ENCODE measurements around the gene SDSL.

SDSL gene

DNA sequence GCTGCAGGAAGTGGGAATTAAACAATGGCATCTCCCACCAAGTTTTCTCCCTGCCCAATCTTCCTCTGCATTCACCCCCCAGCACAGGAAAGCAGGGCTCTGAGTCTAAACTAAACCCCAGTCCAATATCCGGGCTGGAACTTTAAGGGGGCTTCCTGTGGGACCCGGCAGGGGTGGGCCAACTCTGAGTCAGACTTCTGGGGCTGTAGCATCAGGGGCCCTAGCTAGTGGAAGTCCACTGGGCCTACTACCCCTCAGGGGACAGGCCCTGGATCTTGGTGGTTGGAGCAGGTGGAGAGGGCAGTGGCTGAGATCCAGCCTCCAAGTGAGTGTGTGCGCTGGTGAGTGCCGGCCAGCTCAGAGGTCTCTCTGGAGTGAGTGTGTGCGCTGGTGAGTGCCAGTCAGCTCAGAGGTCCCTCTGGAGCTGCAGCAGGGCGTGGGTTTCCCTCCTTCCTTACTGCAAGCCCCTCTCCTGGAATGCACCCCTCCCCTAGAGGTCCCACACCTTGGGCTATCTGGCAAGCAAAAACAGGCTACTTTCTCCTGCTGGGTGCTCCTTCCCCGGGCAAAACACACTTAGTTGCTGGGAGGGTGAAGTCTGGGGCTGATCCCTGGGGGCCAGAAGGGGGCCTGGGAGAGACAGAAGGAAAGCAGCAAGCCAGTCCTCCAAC lies 55.1 kb downstream of the SDSL start:
- H3K36me3 ChIP-seq (ENCODE audit: control insufficient read depth in 2 of 2, insufficient read depth in 2 of 2, low read length in 2 of 2): no peaks in the 10 kb centered on the region
- no peak overlapping the region for H3K9ac ChIP-seq (ENCODE audit: low read length in 2 of 2)
- peaks cover 73 to 74% of the 10 kb centered on the region in 2 donors for H3K27me3 ChIP-seq (ENCODE audit: control insufficient read depth in 1 of 2, insufficient read depth in 2 of 2, low read length in 2 of 2)
- H3K9me3 ChIP-seq (ENCODE audit: control insufficient read depth in 2 of 2, low read length in 2 of 2): no peaks in the 10 kb centered on the region
- no peak overlapping the region for H3K4me3 ChIP-seq (ENCODE audit: low read length in 2 of 2)
- H3K27ac ChIP-seq (ENCODE audit: low read length): no peak overlapping the region
- no peaks in the 10 kb centered on the region for H3K4me1 ChIP-seq (ENCODE audit: control insufficient read depth, insufficient read depth, low read length)

DNA sequence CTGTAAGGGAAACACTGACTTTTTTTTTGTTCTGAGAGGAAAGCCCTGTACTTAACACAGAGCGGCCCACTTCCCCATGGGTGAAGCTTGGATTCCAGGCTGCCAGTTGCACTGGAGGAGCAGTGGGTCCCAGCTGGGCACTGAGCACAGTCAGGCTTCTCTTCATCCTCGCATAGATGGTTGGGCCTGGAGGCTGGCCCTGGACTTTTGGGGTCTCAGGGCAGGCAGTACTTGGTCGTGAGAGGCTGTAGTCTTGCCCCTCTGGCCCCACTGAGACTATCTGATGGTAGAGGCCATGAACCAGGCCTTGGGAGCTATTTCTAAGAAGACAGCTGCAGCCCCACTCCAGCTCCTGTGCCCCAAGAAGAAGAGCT lies 55.6 kb downstream of the SDSL start:
- no peak overlapping the region for H3K4me3 ChIP-seq (ENCODE audit: low read length in 2 of 2)
- H3K27me3 ChIP-seq (ENCODE audit: control insufficient read depth in 1 of 2, insufficient read depth in 2 of 2, low read length in 2 of 2): peaks cover 69% of the 10 kb centered on the region in 2 donors
- H3K9ac ChIP-seq (ENCODE audit: low read length in 2 of 2): no peak overlapping the region
- no peaks in the 10 kb centered on the region for H3K9me3 ChIP-seq (ENCODE audit: control insufficient read depth in 2 of 2, low read length in 2 of 2)
- H3K36me3 ChIP-seq (ENCODE audit: control insufficient read depth in 2 of 2, insufficient read depth in 2 of 2, low read length in 2 of 2): no peaks in the 10 kb centered on the region
- H3K27ac ChIP-seq (ENCODE audit: low read length): no peak overlapping the region
- no peaks in the 10 kb centered on the region for H3K4me1 ChIP-seq (ENCODE audit: control insufficient read depth, insufficient read depth, low read length)

DNA sequence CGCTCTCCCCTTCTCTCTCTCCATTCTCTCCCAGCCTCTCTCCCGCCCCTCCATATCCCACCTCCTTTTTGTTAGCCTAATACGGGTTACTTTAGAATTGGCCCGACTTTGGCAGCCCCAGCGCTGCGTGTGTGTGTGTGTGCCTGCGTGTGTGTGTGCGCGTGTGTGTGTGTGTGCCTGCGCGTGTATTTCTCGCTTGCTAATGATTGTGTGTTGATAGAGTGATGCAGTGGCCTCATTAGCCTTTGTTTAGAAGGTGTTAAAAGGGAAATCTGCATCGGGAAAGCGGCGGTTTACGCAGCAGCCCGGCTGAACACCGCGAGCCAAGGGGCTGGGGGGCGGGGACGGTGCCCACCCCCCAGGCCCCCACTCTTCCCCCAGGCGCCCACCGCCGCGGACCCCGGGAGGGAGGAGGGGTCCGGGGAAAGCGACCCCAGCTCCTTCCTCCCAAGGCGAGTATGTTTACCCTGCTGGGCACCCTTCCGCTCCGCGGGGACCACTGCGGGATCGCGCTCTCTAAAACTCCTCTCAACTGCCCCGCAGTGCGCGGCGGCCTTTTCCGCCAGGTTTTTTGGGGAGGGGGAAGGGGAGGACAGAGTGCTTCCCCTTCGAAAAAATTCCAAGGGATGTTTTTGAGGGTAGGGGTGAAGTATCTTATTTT lies 56.3 kb downstream of the SDSL start:
- H3K9me3 ChIP-seq (ENCODE audit: control insufficient read depth in 2 of 2, low read length in 2 of 2): no peaks in the 10 kb centered on the region
- H3K4me1 ChIP-seq (ENCODE audit: control insufficient read depth, insufficient read depth, low read length): no peaks in the 10 kb centered on the region
- H3K27me3 ChIP-seq (ENCODE audit: control insufficient read depth in 1 of 2, insufficient read depth in 2 of 2, low read length in 2 of 2): peaks cover 63 to 65% of the 10 kb centered on the region in 2 donors
- no peak overlapping the region for H3K27ac ChIP-seq (ENCODE audit: low read length)
- no peak overlapping the region for H3K9ac ChIP-seq (ENCODE audit: low read length in 2 of 2)
- no peaks in the 10 kb centered on the region for H3K36me3 ChIP-seq (ENCODE audit: control insufficient read depth in 2 of 2, insufficient read depth in 2 of 2, low read length in 2 of 2)
- no peak overlapping the region for H3K4me3 ChIP-seq (ENCODE audit: low read length in 2 of 2)

DNA sequence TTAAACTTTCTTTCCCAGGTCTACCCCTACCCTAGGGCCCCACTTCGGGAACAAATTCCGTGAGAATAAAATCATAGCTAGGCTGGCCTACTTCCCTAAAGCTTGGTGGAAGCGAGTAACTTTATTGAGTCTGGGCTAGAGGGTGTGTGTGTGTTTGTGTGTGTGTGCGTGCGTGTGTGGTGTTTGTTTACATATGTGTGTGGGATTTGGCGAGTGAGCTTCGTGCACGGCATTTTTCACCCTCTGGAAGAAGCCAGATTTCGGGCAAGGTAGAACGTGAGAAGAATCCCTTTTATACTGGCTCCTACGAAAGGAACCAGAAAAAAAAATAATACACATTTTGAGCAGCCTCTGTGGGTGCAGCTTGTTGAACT lies 57.0 kb downstream of the SDSL start:
- peaks cover 0 to 3% of the 10 kb centered on the region in 2 donors for H3K9me3 ChIP-seq (ENCODE audit: control insufficient read depth in 2 of 2, low read length in 2 of 2)
- H3K27ac ChIP-seq (ENCODE audit: low read length): no peak overlapping the region
- no peak overlapping the region for H3K9ac ChIP-seq (ENCODE audit: low read length in 2 of 2)
- H3K36me3 ChIP-seq (ENCODE audit: control insufficient read depth in 2 of 2, insufficient read depth in 2 of 2, low read length in 2 of 2): no peaks in the 10 kb centered on the region
- H3K4me3 ChIP-seq (ENCODE audit: low read length in 2 of 2): no peak overlapping the region
- no peaks in the 10 kb centered on the region for H3K4me1 ChIP-seq (ENCODE audit: control insufficient read depth, insufficient read depth, low read length)
- peaks cover 58 to 59% of the 10 kb centered on the region in 2 donors for H3K27me3 ChIP-seq (ENCODE audit: control insufficient read depth in 1 of 2, insufficient read depth in 2 of 2, low read length in 2 of 2)

DNA sequence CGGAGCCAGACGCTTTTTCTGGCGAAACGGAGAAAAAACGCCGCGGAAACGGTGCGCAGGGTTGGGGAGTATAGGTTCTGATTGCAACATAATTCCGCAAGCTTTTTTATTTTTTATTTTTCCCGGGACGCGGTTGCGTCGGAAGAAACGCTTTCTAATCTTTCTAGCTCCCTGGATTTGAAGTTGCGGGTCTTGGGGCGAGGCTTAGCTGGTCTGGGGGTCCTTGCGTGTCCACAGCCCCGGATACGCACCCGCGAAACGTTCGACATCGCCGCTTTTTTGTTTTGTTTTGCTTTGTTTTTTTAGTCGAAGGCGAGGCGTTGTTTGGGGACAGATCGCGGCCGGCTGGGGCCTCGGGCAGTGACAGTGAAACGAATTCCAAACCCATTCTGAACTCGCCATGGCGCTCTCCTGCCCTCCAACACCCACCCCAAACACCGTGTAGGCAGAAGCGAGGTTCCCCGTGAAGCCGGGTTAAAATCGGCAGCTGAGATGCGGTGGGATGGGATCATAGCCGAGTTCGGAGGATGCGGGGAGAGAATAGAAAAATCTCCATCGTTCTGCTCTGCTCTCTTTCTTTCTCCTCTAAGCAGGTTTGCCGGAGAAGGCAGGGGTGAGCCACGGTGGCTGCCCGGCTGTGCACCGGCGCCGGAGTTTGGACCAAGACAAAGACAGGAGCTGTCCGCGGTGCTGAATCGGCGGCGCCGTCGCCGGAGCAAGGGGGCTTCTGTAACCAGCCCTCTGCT lies 57.6 kb downstream of the SDSL start:
- Histone ChIP-seq H3K4me1 (ENCODE audit: control insufficient read depth, insufficient read depth, low read length) (no peaks in the 10 kb centered on the region), H3K4me3 (ENCODE audit: low read length in 2 of 2) (no peak overlapping the region), H3K27ac (ENCODE audit: low read length) (no peak overlapping the region), H3K9ac (ENCODE audit: low read length in 2 of 2) (no peak overlapping the region), H3K9me3 (ENCODE audit: control insufficient read depth in 2 of 2, low read length in 2 of 2) (peaks cover 0 to 3% of the 10 kb centered on the region in 2 donors), H3K36me3 (ENCODE audit: control insufficient read depth in 2 of 2, insufficient read depth in 2 of 2, low read length in 2 of 2) (no peaks in the 10 kb centered on the region), H3K27me3 (ENCODE audit: control insufficient read depth in 1 of 2, insufficient read depth in 2 of 2, low read length in 2 of 2) (peaks cover 52 to 54% of the 10 kb centered on the region in 2 donors)

DNA sequence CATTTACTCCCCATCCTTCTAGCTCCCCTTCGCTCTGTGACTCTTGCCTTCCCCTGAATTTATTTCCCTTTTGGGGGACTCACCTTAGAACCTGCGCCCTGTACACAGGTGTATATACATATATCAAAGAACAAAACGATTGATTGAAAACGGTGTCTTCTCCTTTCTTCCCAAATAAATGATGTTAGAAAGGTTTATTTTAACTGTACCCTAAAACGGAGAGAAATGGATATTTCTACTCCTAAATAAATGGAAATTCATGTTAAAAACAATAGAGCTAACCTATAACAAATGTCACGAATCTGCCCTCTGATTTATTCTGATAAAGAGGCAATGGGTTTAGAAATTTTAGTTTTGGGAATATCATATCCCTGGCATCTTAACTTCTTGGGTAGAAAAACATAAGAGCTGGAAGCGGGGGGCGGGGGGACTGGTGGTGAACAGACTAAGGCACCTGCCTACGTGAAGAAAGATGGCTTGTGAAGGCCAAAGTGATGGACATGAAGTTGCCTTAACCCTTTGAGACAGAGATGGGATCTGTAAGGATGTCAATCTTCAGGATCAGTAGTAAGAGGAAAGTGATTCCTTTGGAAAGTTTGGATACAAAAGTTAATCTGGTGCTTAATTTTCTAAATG lies 58.3 kb downstream of the SDSL start:
- Histone ChIP-seq H3K27me3 (ENCODE audit: control insufficient read depth in 1 of 2, insufficient read depth in 2 of 2, low read length in 2 of 2) (peaks cover 45 to 55% of the 10 kb centered on the region in 2 donors), H3K36me3 (ENCODE audit: control insufficient read depth in 2 of 2, insufficient read depth in 2 of 2, low read length in 2 of 2) (no peaks in the 10 kb centered on the region), H3K27ac (ENCODE audit: low read length) (no peak overlapping the region), H3K4me3 (ENCODE audit: low read length in 2 of 2) (no peak overlapping the region), H3K9ac (ENCODE audit: low read length in 2 of 2) (no peak overlapping the region), H3K4me1 (ENCODE audit: control insufficient read depth, insufficient read depth, low read length) (no peaks in the 10 kb centered on the region), H3K9me3 (ENCODE audit: control insufficient read depth in 2 of 2, low read length in 2 of 2) (peaks cover 0 to 3% of the 10 kb centered on the region in 2 donors)

DNA sequence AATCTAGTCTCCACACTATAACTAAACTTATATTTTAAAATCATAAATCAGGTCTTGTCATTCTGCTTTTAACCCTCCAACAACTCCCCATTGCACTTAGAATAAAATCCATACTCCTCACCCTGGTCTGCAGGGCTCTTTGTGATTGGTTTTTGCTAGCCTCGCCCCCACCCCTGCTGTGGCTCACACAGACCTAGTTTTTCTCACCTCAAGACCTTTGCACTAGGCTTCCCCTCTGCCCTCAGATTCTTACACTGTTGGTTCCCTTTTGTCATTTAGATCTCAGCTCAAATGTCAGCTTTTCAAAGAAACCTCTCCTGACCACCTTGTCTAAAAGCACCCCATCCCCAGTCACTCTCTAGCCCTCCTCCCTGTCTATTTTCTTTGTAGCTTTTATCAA lies 60.2 kb downstream of the SDSL start:
- no peak overlapping the region for H3K4me3 ChIP-seq (ENCODE audit: low read length in 2 of 2)
- H3K36me3 ChIP-seq (ENCODE audit: control insufficient read depth in 2 of 2, insufficient read depth in 2 of 2, low read length in 2 of 2): no peaks in the 10 kb centered on the region
- no peak overlapping the region for H3K27ac ChIP-seq (ENCODE audit: low read length)
- H3K4me1 ChIP-seq (ENCODE audit: control insufficient read depth, insufficient read depth, low read length): no peaks in the 10 kb centered on the region
- peaks cover 35 to 56% of the 10 kb centered on the region in 2 donors for H3K27me3 ChIP-seq (ENCODE audit: control insufficient read depth in 1 of 2, insufficient read depth in 2 of 2, low read length in 2 of 2)
- H3K9me3 ChIP-seq (ENCODE audit: control insufficient read depth in 2 of 2, low read length in 2 of 2): peaks cover 0 to 3% of the 10 kb centered on the region in 2 donors
- H3K9ac ChIP-seq (ENCODE audit: low read length in 2 of 2): no peak overlapping the region

DNA sequence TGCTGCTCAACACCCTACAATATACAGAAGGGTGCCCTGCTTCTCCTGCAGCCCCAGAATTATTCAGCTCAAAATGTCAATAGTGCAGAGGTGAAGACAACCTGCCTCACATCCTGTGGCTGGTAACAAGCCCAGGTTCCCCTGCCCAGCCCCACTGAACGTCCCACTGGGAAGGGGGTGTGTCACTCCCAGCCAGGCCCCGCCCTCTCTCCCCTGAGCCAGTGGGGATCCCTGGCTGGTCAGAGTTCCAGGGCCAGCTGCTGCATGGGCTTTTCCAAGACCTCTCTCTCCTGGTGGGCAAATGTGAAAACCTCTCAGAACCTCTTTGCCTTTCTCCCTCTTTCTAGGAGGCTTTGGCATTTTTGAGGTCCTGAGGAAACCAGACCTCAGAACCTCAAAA lies 63.1 kb downstream of the SDSL start:
- Histone ChIP-seq H3K9ac (ENCODE audit: low read length in 2 of 2) (no peak overlapping the region), H3K27ac (ENCODE audit: low read length) (no peak overlapping the region), H3K9me3 (ENCODE audit: control insufficient read depth in 2 of 2, low read length in 2 of 2) (peaks cover 0 to 6% of the 10 kb centered on the region in 2 donors), H3K36me3 (ENCODE audit: control insufficient read depth in 2 of 2, insufficient read depth in 2 of 2, low read length in 2 of 2) (no peaks in the 10 kb centered on the region), H3K4me1 (ENCODE audit: control insufficient read depth, insufficient read depth, low read length) (no peaks in the 10 kb centered on the region), H3K4me3 (ENCODE audit: low read length in 2 of 2) (no peak overlapping the region), H3K27me3 (ENCODE audit: control insufficient read depth in 1 of 2, insufficient read depth in 2 of 2, low read length in 2 of 2) (peaks cover 8 to 29% of the 10 kb centered on the region in 2 donors)

DNA sequence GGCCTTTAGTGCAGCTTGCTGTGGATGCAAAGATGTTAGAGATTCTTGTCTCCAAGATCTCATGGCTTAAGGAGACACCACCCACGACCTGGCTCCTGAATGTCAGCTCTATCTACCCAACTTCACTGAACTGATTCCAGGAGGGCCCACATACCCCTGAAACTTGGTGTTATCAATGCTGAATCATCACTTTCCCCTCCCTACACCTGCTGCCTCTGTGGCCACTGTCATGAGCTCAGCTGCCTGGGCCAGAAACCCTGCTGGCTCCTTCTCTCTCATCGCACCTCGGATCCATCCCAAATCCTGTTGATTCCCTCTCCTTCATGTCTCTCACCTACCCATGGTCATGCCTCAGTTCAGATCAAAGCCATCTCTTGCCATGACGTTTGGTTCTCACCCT lies 64.5 kb downstream of the SDSL start:
- no peaks in the 10 kb centered on the region for H3K4me1 ChIP-seq (ENCODE audit: control insufficient read depth, insufficient read depth, low read length)
- no peak overlapping the region for H3K4me3 ChIP-seq (ENCODE audit: low read length in 2 of 2)
- H3K27ac ChIP-seq (ENCODE audit: low read length): no peak overlapping the region
- no peaks in the 10 kb centered on the region for H3K36me3 ChIP-seq (ENCODE audit: control insufficient read depth in 2 of 2, insufficient read depth in 2 of 2, low read length in 2 of 2)
- H3K9ac ChIP-seq (ENCODE audit: low read length in 2 of 2): no peak overlapping the region
- peaks cover 0 to 6% of the 10 kb centered on the region in 2 donors for H3K9me3 ChIP-seq (ENCODE audit: control insufficient read depth in 2 of 2, low read length in 2 of 2)
- H3K27me3 ChIP-seq (ENCODE audit: control insufficient read depth in 1 of 2, insufficient read depth in 2 of 2, low read length in 2 of 2): peaks cover 0 to 20% of the 10 kb centered on the region in 2 donors
